K562 (cell line): ENCODE data around the gene ZC3H6. TPM values are rescaled to one million over a fixed set of nuclear protein-coding genes. Genes with fewer than 3 reads are reported as not detected.

Experiments used
- ATAC-seq: fragments of 200-7000 bp; cut with Tn5 transposase; 3 replicates; pipeline ENCODE4 v1.9.1; 2020; ENCODE audit warnings: moderate library complexity
- BruUV-seq: library from RNA; stranded (reverse); fragments of 400-500 nt; replicated peaks from 2 replicates; lab custom pipeline; 2021; lab: Mats Ljungman, UMichigan
- CTCF ChIA-PET: fragments of 300-600 bp; formaldehyde crosslinking; extraction: SDS; loops from one replicate; lab custom pipeline; 2021; ENCODE audit warnings: low intra/inter-chr PET ratio; lab: Yijun Ruan, JAX
- POLR2A ChIA-PET: fragments of 300-600, 350-650 bp; sonication (Branson Sonifier 250); formaldehyde crosslinking; extraction: SDS; loops from one replicate; lab custom pipeline; 2021; ENCODE audit warnings: antibody characterized with exemption, inconsistent platforms; lab: Yijun Ruan, JAX
- DNase-seq, 4 experiments: peaks; one replicate each; pipeline versions ENCODE4 v3.0.0 to v3.0.0-alpha.2; 2011 to 2018; ENCODE audit warnings: low spot score in 3 of 4, mixed read lengths in 3 of 4; ENCODE audit errors: extremely low read depth in 1 of 4
- FAIRE-seq: peaks from 2 replicates; lab custom pipeline; 2011; peaks lifted over from hg19 to GRCh38; lab: Jason Lieb, UNC
- H2AFZ ChIP-seq: 2 replicates; pipeline ENCODE4 v1.6.0; 2011; ENCODE audit warnings: low read depth, low read length, control low read depth, inconsistent platforms
- H3K27ac ChIP-seq: fragments of 200-600 bp; 3 replicates; pipeline ENCODE4 v1.8.0; 2011; ENCODE audit warnings: low read depth, mild to moderate bottlenecking, control low read depth, inconsistent platforms, low read length, moderate library complexity, mixed read lengths; ENCODE audit errors: extremely low read depth
- H3K27me3 ChIP-seq, 2 experiments: fragments of 300-600 bp in 1 of 2; 2 replicates in 1 of 2; 3 replicates in 1 of 2; pipeline versions ENCODE4 v1.6.0 to v1.8.0; 2011; ENCODE audit warnings: inconsistent platforms in 2 of 2, low read length in 2 of 2, mild to moderate bottlenecking in 1 of 2, mixed read lengths in 1 of 2, moderate library complexity in 1 of 2; ENCODE audit not compliant: control insufficient read depth in 2 of 2, insufficient read depth in 2 of 2
- H3K36me3 ChIP-seq: fragments of 300-600 bp; 3 replicates; pipeline ENCODE4 v1.8.0; 2011; ENCODE audit warnings: mild to moderate bottlenecking, low read length, inconsistent platforms; ENCODE audit not compliant: control insufficient read depth, insufficient read depth
- H3K4me1 ChIP-seq, 2 experiments: fragments of 200-600 bp in 1 of 2; replicated peaks in 1 of 2; 2 replicates in 1 of 2; 3 replicates in 1 of 2; pipeline versions ENCODE4 v1.5.1 to v1.8.0; 2011; ENCODE audit warnings: inconsistent platforms in 2 of 2, low read length in 2 of 2, mild to moderate bottlenecking in 1 of 2, mixed read lengths in 1 of 2, moderate library complexity in 1 of 2; ENCODE audit not compliant: control insufficient read depth in 2 of 2, insufficient read depth in 2 of 2
- H3K4me2 ChIP-seq: 2 replicates; pipeline ENCODE4 v1.6.1; 2011; ENCODE audit warnings: low read length, control low read depth, inconsistent platforms, mixed read lengths; ENCODE audit not compliant: insufficient read depth
- H3K4me3 ChIP-seq: fragments of 200-600 bp; sonication (generic), shearing (Covaris generic); 2 replicates; pipeline ENCODE4 v1.5.1; 2016; ENCODE audit warnings: control low read depth, inconsistent platforms
- H3K79me2 ChIP-seq: fragments of 200-600 bp; 3 replicates; pipeline ENCODE4 v1.8.0; 2011; ENCODE audit warnings: low read length, inconsistent platforms; ENCODE audit not compliant: control insufficient read depth, insufficient read depth
- H3K9ac ChIP-seq, 2 experiments: 2 replicates each; pipeline versions ENCODE4 v1.6.0 to v1.6.1; 2011; ENCODE audit warnings: low read depth in 2 of 2, low read length in 2 of 2, control low read depth in 1 of 2, inconsistent platforms in 1 of 2, mild to moderate bottlenecking in 1 of 2, mixed read lengths in 1 of 2; ENCODE audit not compliant: insufficient read depth in 1 of 2
- H3K9me1 ChIP-seq: one replicate; pipeline ENCODE4 v1.6.0; 2011; ENCODE audit warnings: inconsistent platforms, mild to moderate bottlenecking, low read length, moderate library complexity; ENCODE audit not compliant: control insufficient read depth, insufficient read depth
- H3K9me3 ChIP-seq: replicated peaks from 2 replicates; pipeline ENCODE4 v1.5.1; 2011; ENCODE audit warnings: low read depth, low read length, inconsistent platforms; ENCODE audit not compliant: control insufficient read depth, insufficient read depth
- H4K20me1 ChIP-seq: replicated peaks from 2 replicates; pipeline ENCODE4 v1.6.1; 2011; ENCODE audit warnings: low read length, inconsistent platforms, mixed read lengths; ENCODE audit not compliant: control insufficient read depth, insufficient read depth
- C11orf30 ChIP-seq: fragments of 450-650 bp; IDR thresholded peaks from 2 replicates; pipeline ENCODE4 v1.6.1; 2016; ENCODE audit warnings: low read depth, mild to moderate bottlenecking
- CBFA2T3 ChIP-seq: fragments of 450-650 bp; IDR thresholded peaks from 2 replicates; pipeline ENCODE4 v1.6.1; 2017
- E2F3 ChIP-seq: fragments of 250-450 bp; sonication (Bioruptor Pico); IDR thresholded peaks from 2 replicates; pipeline ENCODE4 v1.4.0; 2020; ENCODE audit warnings: mild to moderate bottlenecking
- FOXJ2 ChIP-seq: fragments of 200-800 bp; sonication (Bioruptor generic); IDR thresholded peaks from 2 replicates; pipeline ENCODE4 v1.6.1; 2016; ENCODE audit warnings: missing genetic modification characterization, missing compliant biosample characterization
- ID3 ChIP-seq, 2 experiments: fragments of 250-450 bp in 1 of 2; fragments of 450-650 bp in 1 of 2; sonication (Bioruptor Pico) in 1 of 2; IDR thresholded peaks; 2 replicates each; pipeline versions ENCODE4 v1.6.1 to v1.8.0; 2016 to 2021; ENCODE audit warnings: mild to moderate bottlenecking in 2 of 2, moderate library complexity in 2 of 2, missing compliant biosample characterization in 1 of 2, missing genetic modification characterization in 1 of 2
- MCM2 ChIP-seq: fragments of 450-650 bp; IDR thresholded peaks from 2 replicates; pipeline ENCODE4 v1.6.1; 2017; ENCODE audit warnings: low read depth, mild to moderate bottlenecking
- NCOR1 ChIP-seq: fragments of 450-650 bp; IDR thresholded peaks from 2 replicates; pipeline ENCODE4 v1.6.1; 2016; ENCODE audit warnings: mild to moderate bottlenecking, moderate library complexity
- NFYB ChIP-seq: IDR thresholded peaks from 2 replicates; pipeline ENCODE4 v1.6.1; 2011; ENCODE audit warnings: mild to moderate bottlenecking, moderate library complexity; ENCODE audit not compliant: insufficient read length; ENCODE audit errors: extremely low read depth
- PBX2 ChIP-seq, 2 experiments: IDR thresholded peaks in 1 of 2; conservative IDR thresholded peaks in 1 of 2; 2 replicates each; pipeline ENCODE4 v1.6.1; 2016; ENCODE audit warnings: low read depth in 2 of 2, mild to moderate bottlenecking in 1 of 2, missing compliant biosample characterization in 1 of 2, missing genetic modification characterization in 1 of 2, moderate library complexity in 1 of 2
- SMAD4 ChIP-seq: fragments of 250-450 bp; sonication (Bioruptor Pico); conservative IDR thresholded peaks from 2 replicates; pipeline ENCODE4 v1.8.0; 2021; ENCODE audit warnings: inconsistent platforms, mild to moderate bottlenecking, moderate library complexity
- SOX6 ChIP-seq: fragments of 450-650 bp; IDR thresholded peaks from 2 replicates; pipeline ENCODE4 v1.6.1; 2014; ENCODE audit warnings: mild to moderate bottlenecking
- TAL1 ChIP-seq: fragments of 450-650 bp; IDR thresholded peaks from 2 replicates; pipeline ENCODE4 v1.6.1; 2016; ENCODE audit warnings: mild to moderate bottlenecking
- TCFL5 ChIP-seq: fragments of 250-450 bp; sonication (Bioruptor Pico); conservative IDR thresholded peaks from 2 replicates; pipeline ENCODE4 v1.6.1; 2021; ENCODE audit warnings: mild to moderate bottlenecking, moderate library complexity, matching md5 sums
- TEAD4 ChIP-seq, 2 experiments: sonication (generic) in 1 of 2; formaldehyde crosslinking in 1 of 2; IDR thresholded peaks; 2 replicates each; pipeline versions ENCODE4 v1.6.1 to v1.8.0; 2012 to 2022; ENCODE audit warnings: borderline replicate concordance in 1 of 2, inconsistent platforms in 1 of 2, low read length in 1 of 2, mild to moderate bottlenecking in 1 of 2, missing genetic modification reagents in 1 of 2
- YY1 ChIP-seq, 3 experiments: IDR thresholded peaks; 2 replicates each; pipeline ENCODE4 v1.6.1; 2011; ENCODE audit warnings: low read length in 2 of 3, mild to moderate bottlenecking in 2 of 3, moderate library complexity in 2 of 3, borderline replicate concordance in 1 of 3, control low read depth in 1 of 3, low read depth in 1 of 3; ENCODE audit not compliant: insufficient read depth in 3 of 3, insufficient replicate concordance in 2 of 3, control insufficient read depth in 1 of 3, insufficient read length in 1 of 3; ENCODE audit errors: extremely low read depth in 1 of 3
- ZNF224 ChIP-seq: sonication (generic); formaldehyde crosslinking; IDR thresholded peaks from 2 replicates; pipeline ENCODE4 v1.8.0; 2022; ENCODE audit warnings: mild to moderate bottlenecking, missing genetic modification reagents
- ZNF347 ChIP-seq: fragments of 450-650 bp; formaldehyde crosslinking; IDR thresholded peaks from 2 replicates; pipeline ENCODE4 v1.4.0; 2020; ENCODE audit warnings: low read depth, mild to moderate bottlenecking, moderate library complexity
- WGBS: fragments of 100-300 bp; shearing (Covaris generic); methylation state at CpG from one replicate; pipeline ENCODE4 v1.1.6; 2016; ENCODE audit warnings: low coverage, mixed read lengths; ENCODE audit not compliant: insufficient coverage; ENCODE audit errors: missing lambda C conversion rate; 5-methylcytosine and 5-hydroxymethylcytosine counted together
- in situ Hi-C: fragments of 300-500 bp; cut with MboI; formaldehyde crosslinking; loops from 4 replicates; pipeline ENCODE4 v1.15.0; 2018; ENCODE audit warnings: inconsistent platforms, mixed read lengths
- intact Hi-C: fragments of 100-400 bp; cut with micrococcal nuclease; formaldehyde crosslinking; loops from 2 replicates; pipeline ENCODE4 v1.14.2; 2022
- polyA plus RNA-seq, 8 experiments: library from polyadenylated mRNA; depleted of rRNA in 4 of 8; stranded (reverse) in 5 of 8; unstranded in 3 of 8; fragments of >200 nt; fragmentation: Nextera tagmentation in 2 of 8; fragmentation: Illumina TruSeq in 1 of 8; extraction: Ambion mirVana in 2 of 8; extraction: Trizol in 1 of 8; gene quantifications; 2 replicates each; pipeline versions ENCODE4 v1.2.1 to v1.2.3, GENCODE V29; 2011 to 2014; ENCODE audit warnings: inconsistent platforms in 1 of 8, missing spikeins in 1 of 8
- total RNA-seq, 7 experiments: library from RNA; depleted of rRNA in 6 of 7; stranded (reverse); fragments of >200 nt in 6 of 7; fragmentation: Illumina TruSeq in 2 of 7; extraction: Trizol in 2 of 7; gene quantifications; 2 replicates each; pipeline versions ENCODE4 v1.2.1 to v1.2.3, GENCODE V29; 2011 to 2021; ENCODE audit warnings: low replicate concordance in 1 of 7

Gene ZC3H6
- total and polyA plus RNA-seq, 9 of the 15 experiments (the other 6 are each of a cell fraction or from before 2014, with no cell fraction given): 0.45 to 1.9 (median 1.5) TPM

GRCh38 chr2:112256654-112257053 lies 18.7 kb upstream of the ZC3H6 start (continued):
- peak in 1 of 3 experiments; percentile 23 for TF ChIP-seq YY1 (IDR thresholded peaks at IDR 0.05; ENCODE audit: borderline replicate concordance in 1 of 3, control insufficient read depth in 1 of 3, extremely low read depth in 1 of 3, insufficient read depth in 3 of 3, insufficient read length in 1 of 3, insufficient replicate concordance in 2 of 3, low read depth in 1 of 3, low read length in 2 of 3)
- TF ChIP-seq NCOR1: 0 out of 2 replicates have a peak, but pooled peaks have one; percentile 23
- TF ChIP-seq TAL1: peak; percentile 24; the same call in 1 of the 2 replicates
- peak; percentile 47; the same call in 1 of the 2 replicates for TF ChIP-seq SOX6
- TF ChIP-seq TCFL5 (CRISPR knock-in tag): no peak
- TF ChIP-seq CBFA2T3: peak; percentile 53; the same call in 1 of the 2 replicates
- TF ChIP-seq FOXJ2 (tag): 0 out of 2 replicates have a peak, but pooled peaks have one; percentile 31
- TF ChIP-seq TEAD4 (IDR thresholded peaks at IDR 0.05; ENCODE audit: low read length): 0 out of 2 replicates have a peak, but pooled peaks have one; percentile 13
- TF ChIP-seq TEAD4 (CRISPR knock-in tag; IDR thresholded peaks at IDR 0.05; ENCODE audit: borderline replicate concordance): no peak

- Histone ChIP-seq H3K4me3 (no peak overlapping the region), H3K27ac (no peak overlapping the region), H2AFZ (no peak overlapping the region), H3K79me2 (peaks cover 18% of the 10 kb centered on the region), H3K36me3 (no peaks in the 10 kb centered on the region), H3K27me3 (no peaks in the 10 kb centered on the region), H3K9me1 (no peaks in the 10 kb centered on the region), H3K9me3 (peaks cover 4% of the 10 kb centered on the region; the same call in 1 of the 2 replicates), H3K4me2 (no peak overlapping the region), H3K9ac (no peak overlapping the region), H3K4me1 (peaks cover 22 to 27% of the 10 kb centered on the region in 2 experiments), H4K20me1 (no peaks in the 10 kb centered on the region)
- in situ Hi-C loops: loop anchor here (25.0 kb wide), 1 partner anchor 230 kb away; the partner anchor contains the start of gene TTL
- ATAC-seq (no peak), FAIRE-seq (no peak), DNase-seq (no peak)
- BruUV-seq: no TSS peak
- CTCF ChIA-PET: no interaction called here
- WGBS: 64% methylated on average over 4 of the region's 4 CpGs
- POLR2A ChIA-PET: interaction anchor here (0.6 to 0.7 kb wide), 2 partner anchors 9 to 217 kb away, joined by 3 to 4 read pairs; no protein-coding TSS in a partner anchor
- intact Hi-C loops: loop anchor here (5.0 kb wide), 4 partner anchors 135 to 360 kb away; partner anchors contain the start of genes MERTK and TTL
- TF ChIP-seq MCM2 (no peak), ID3 (CRISPR knock-in tag; IDR thresholded peaks at IDR 0.05) (no peak), ID3 (tag; IDR thresholded peaks at IDR 0.05) (no peak), NFYB (no peak), ZNF224 (no peak), PBX2 (CRISPR knock-in tag; IDR thresholded peaks at IDR 0.05; ENCODE audit: low read depth) (no peak), PBX2 (tag; conservative IDR thresholded peaks at IDR 0.05; ENCODE audit: low read depth) (0 out of 2 replicates have a peak, but pooled peaks have one; percentile 24), ZNF347 (CRISPR knock-in tag) (no peak), SMAD4 (no peak), E2F3 (CRISPR knock-in tag) (no peak), C11orf30 (peak; percentile 41; the same call in 1 of the 2 replicates)
Measured at GRCh38 chr2:112257575-112257974, 17.8 kb upstream of the ZC3H6 start.
